ENCODE measurements around the gene SGSM1.

Gene SGSM1

GRCh38 chr22:24975813-24976341 is 169.9 kb downstream of the SGSM1 start:
- no peak for DNase-seq (ENCODE audit: low read depth, low spot score)

GRCh38 chr22:24976442-24977218 is 170.6 kb downstream of the SGSM1 start:
- DNase-seq (ENCODE audit: low read depth, low spot score), result no peak
